Epithelial cell of prostate (primary cell): ENCODE data around the gene ZNF43.
A peak's percentile ranks its signal among the peaks of the same experiment; 100 is the strongest.
"Not testable (repeated sequence)": the region's sequence is repeated elsewhere in the genome, so short reads cannot be mapped to it uniquely, and the experiment has no call there.

Experiments used
- DNase-seq: peaks from one replicate; pipeline ENCODE4 v3.0.0-alpha.2; 2011; ENCODE audit warnings: low read depth, low spot score
- H3K27ac ChIP-seq: fragments of 450-650 bp; 2 replicates; pipeline ENCODE4 v1.5.1; 2017; ENCODE audit warnings: mild to moderate bottlenecking

Gene ZNF43

DNA sequence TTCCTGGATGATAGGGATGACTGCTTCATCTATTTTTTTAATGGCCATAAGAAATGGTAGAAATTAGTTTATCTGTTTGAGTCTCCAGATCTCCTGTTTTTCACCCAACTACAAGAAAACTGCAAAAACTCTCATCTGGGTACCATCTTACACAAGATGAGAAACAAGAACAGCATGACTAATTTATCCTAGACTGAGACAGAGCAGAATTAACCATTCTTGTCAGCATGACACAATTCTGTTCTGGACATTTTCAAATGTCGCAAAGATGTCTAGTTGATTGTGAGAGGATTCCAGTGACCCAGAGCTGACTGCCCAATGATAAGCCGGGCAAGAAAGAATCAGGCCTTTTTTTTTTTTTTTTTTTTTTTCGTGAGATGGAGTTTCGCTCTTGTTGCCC, 12.8 kb downstream of the ZNF43 start:
- DNase-seq = no peak
- H3K27ac ChIP-seq = no peak overlapping the region

DNA sequence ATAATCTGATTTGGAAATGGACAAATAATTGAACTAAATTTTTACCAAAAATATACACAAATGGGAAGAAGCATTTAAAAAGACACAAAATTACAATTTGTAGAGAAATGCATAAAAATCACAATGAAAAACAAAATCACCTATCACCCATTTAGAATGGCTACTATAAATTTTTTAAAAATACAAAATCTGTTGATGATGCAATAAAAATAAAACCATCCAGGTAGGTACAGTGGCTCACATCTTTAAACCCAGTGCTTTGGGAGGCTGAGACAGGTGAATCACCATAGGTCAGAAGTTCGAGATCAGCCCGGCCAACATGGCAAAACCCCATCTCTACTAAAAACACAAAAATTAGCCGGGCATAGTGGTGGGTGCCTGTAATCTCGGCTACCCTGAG, 23.5 kb downstream of the ZNF43 start:
- H3K27ac ChIP-seq = no peak overlapping the region

DNA sequence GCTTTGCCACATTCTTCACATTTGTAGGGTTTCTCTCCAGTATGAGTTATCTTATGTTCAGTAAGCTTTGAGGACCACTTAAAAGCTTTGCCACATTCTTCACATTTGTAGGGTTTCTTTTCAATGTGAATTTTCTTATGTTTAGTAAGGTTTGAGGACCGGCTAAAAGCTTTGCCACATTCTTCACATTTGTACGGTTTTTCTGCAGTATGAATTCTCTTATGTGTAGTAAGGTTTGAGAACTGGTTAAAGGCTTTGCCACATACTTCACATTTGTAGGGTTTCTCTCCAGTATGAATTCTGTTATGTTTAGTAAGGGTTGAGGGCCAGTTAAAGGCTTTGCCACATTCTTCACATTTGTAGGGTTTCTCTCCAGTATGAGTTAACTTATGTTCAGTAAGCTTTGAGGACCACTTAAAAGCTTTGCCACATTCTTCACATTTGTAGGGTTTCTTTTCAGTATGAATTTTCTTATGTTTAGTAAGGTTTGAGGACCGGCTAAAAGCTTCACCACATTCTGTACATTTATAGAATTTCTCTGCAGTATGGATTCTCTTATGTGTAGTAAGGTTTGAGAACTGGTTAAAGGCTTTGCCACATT, 27.5 kb downstream of the ZNF43 start:
- DNase-seq, H3K27ac ChIP-seq: not testable (repeated sequence)

More for the DNA sequence above, 23.5 kb downstream of the ZNF43 start:
- DNase-seq = no peak

DNA sequence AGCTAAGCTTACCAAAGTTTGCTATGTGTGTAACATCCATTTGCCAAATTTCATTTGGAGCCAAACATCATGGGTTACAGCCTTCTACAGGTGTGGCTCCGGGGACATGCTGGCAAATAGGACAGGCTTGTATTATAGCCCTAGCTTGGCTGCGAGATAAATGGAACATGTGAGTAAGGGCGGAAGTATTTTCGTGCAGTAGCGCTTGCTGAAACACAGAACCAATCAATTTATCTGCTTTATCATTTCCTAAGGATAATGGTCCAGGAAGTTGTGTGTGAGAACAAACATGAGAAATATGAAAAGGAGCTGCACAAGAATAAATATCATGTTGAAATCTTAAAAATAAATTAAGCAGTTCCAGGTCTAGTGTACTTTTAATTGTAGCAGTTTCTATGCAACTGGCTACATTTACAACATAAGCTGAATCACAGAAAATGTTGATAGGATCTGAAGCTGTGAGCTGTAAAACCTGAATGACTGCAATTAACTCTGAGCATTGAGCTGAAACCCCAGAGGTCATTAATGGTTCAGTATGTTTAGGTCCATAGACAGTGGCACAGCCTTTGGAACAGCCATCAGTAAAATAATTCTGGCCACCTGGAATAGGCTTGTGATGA, 46.4 kb downstream of the ZNF43 start:
- H3K27ac ChIP-seq = no peak overlapping the region
- no peak for DNase-seq

DNA sequence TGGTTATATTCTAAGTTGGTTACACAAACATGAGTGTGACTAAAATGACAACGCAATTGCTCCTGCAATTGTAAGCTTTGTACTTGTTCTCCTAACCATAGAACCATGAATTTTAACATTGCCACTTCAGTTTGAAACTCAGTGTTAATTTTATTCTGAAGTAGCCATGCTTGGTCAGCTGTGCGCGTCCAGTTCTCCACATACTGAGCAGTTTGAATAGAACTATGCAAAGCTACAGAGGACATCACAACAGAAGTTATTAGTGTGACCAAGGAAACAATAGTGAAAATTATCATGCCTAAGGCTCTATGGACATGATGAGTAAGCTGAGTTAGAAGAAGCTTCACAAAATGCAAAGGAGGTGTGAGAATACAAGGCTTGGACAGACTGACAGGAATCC, 49.0 kb downstream of the ZNF43 start:
- H3K27ac ChIP-seq = no peak overlapping the region
- DNase-seq = no peak

DNA sequence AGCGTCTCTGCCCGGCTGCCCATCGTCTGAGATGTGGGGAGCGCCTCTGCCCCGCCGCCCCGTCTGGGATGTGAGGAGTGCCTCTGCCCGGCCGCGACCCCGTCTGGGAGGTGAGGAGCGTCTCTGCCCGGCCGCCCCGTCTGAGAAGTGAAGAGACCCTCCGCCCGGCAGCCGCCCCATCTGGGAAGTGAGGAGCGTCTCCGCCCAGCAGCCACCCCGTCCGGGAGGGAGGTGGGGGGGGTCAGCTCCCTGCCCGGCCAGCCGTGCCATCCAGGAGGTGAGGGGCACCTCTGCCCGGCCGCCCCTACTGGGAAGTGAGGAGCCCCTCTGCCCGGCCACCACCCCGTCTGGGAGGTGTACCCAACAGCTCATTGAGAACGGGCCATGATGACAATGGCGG, 60.2 kb downstream of the ZNF43 start:
- not testable (repeated sequence) for DNase-seq, H3K27ac ChIP-seq

DNA sequence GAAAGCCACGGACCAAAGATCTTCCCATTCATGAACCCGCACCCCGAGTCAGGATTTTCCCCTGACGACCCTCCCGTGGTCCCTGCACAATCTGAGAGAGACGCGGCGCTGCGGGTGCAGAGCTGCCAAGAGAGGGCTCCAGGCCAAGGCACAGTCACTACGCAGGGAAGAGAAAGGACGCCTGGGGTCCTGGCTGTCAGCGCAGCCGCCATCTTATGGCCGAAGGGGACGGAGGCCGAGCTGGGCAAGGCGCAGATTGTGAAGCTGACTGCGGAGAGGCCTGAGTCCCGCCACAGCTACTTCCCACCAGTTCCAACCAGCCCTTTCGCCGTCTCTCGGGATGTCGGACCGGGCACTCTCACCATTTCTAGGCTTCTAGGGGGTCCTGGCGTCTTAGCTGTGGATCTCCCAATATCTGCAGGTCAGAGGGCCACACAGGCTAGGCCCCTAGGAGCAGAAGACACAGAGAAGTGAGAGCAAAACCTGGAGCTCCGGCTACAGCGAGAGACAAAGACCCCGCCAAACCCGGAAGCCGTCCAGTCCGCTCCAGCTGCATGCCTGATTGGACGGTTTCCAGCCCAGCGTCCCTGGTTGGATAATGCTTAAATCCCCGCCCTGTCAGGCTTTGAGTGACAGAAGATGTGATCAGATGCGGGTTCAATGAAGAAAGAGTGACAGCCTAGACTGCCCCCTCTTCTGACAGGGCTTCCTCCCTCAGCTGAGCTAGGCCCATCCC, 68.7 kb downstream of the ZNF43 start, which contains the start of gene ZNF100:
ZNF100 (minus strand) TSS at position 515 of the 736 bp plus-strand sequence; CDS start at position 365, 150 bp downstream.
- DNase-seq = peak; percentile 64
- H3K27ac ChIP-seq = peak within 1 kb of the TSS; percentile 52

DNA sequence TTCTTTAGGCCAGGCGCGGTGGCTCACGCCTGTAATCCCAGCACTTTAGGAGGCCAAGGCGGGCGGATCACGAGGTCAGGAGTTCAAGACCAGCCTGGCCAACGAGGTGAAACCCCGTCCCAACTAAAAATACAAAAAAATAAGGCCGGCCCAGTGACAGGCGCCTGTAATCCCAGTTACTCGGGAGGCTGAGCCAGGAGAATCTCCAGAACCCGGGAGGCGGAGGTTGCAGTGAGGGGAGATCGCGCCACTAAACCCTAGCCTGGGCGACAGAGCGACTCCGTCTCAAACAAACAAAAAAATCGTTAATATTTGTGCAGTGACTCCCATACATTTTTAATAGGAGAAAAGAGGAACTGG, 69.3 kb downstream of the ZNF43 start:
- DNase-seq = not testable (repeated sequence)
- peak overlapping the region; percentile 52 for H3K27ac ChIP-seq

DNA sequence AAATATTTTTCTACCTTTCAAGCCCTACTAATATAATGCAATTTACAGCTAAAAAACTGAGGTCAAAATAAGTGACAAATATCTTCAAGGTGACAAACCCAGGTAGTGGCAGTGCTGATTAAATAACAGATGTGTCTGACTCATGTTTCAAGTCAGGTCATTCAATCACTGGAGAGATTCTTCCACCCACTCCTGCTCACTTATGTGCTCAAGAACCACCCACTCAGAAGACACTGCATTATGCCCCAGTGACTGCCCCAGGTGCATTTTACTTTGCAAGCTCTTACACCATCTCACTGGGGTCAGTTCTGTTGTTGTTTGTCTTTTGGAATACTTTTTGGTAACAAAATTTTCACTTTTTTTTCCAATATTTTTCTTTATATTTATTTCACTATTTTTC, 70.8 kb downstream of the ZNF43 start:
- peak overlapping the region; percentile 24 for H3K27ac ChIP-seq

DNA sequence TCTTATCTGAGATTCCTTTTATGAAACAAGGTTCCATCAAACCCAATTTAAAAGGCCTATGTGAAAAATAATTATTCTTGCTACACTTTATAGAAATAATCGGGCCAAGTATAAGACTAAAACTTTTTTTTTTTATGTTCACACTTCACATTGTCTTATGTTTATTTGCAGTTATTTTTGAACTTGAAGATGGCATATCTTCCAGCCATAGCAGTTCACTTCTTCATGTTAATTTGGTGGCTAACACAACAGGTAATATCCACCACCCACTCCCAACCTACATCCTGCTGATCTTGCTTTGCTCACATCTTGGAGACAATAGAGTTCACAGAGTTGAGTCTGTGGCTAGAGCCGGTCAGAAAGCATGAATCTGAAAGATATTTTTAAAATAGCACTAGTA, 74.4 kb downstream of the ZNF43 start:
- not testable (repeated sequence) for H3K27ac ChIP-seq, DNase-seq

More for the DNA sequence above, 70.8 kb downstream of the ZNF43 start:
- DNase-seq = peak; percentile 18

DNA sequence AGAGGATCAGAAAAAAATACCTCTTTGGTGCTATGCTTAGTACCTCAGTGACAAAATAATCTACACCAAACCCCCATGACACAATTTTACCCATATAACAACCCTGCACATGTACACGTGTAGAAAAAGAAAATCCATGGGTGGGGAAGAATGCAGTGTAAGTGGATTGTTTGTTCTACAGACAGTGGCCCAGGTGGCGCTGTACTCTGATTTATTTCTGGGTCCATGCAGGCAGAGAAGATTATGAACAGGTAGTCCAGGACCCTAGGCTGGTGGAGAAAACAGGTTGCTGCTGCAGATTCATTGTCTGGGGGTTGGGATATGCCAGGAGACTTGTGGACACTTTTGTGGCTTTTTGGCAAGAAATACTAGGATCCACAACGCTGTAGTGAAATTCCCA, 77.7 kb downstream of the ZNF43 start:
- no peak overlapping the region for H3K27ac ChIP-seq
- DNase-seq = no peak

DNA sequence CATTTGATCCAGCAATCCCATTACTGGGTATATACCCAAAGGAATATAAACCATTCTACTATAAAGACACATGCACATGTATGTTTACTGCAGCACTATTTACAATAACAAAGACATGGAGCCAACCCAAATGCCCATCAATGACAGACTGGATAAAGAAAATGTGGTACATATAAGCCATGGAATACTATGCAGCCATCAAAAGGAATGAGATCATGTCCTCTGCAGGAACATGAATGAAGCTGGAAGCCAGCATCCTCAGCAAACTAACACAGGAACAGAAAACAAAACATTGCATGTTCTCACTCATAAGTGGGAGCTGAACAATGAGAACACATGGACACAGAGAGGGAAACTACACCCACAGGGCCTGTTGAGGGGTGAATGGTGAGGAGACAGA, 80.4 kb downstream of the ZNF43 start:
- DNase-seq, H3K27ac ChIP-seq: not testable (repeated sequence)
